H1 (cell line): Measurements from ENCODE around the gene CDKN1B. TPM values are rescaled to one million over a fixed set of nuclear protein-coding genes. Genes with fewer than 3 reads are reported as not detected.

ENCODE experiments used
- KDM1A ChIP-seq: fragments of 200-600, 300-600 bp; sonication (generic); IDR thresholded peaks from 2 replicates; pipeline ENCODE4 v1.7.1; 2016; ENCODE audit warnings: mild to moderate bottlenecking, low read length, borderline replicate concordance
- NANOG ChIP-seq: IDR thresholded peaks from 2 replicates; pipeline ENCODE4 v1.6.1; 2011; ENCODE audit warnings: low read length, low read depth, mild to moderate bottlenecking, inconsistent platforms; ENCODE audit not compliant: insufficient read depth, poor library complexity, severe bottlenecking
- RNF2 ChIP-seq: fragments of 200-900, 300-1000 bp; sonication (generic); IDR thresholded peaks from 2 replicates; pipeline ENCODE4 v1.7.1; 2016; ENCODE audit warnings: borderline replicate concordance, low read depth, mild to moderate bottlenecking, antibody characterized with exemption, low read length; ENCODE audit not compliant: poor library complexity, severe bottlenecking; ENCODE audit errors: missing control alignments
- SP2 ChIP-seq: IDR thresholded peaks from 2 replicates; pipeline ENCODE4 v1.6.1; 2012; ENCODE audit warnings: mild to moderate bottlenecking, low read length, inconsistent platforms
- polyA plus RNA-seq, 7 experiments: library from polyadenylated mRNA; depleted of rRNA in 3 of 7; stranded (reverse) in 5 of 7; unstranded in 2 of 7; fragments of >200 nt in 5 of 7; fragments of 200-250 nt in 2 of 7; gene quantifications; 1 replicate in 5 of 7; 2 replicates in 1 of 7; 4 replicates in 1 of 7; pipeline versions ENCODE4 v1.2.1 to v1.2.3, GENCODE V29; 2011 to 2013; ENCODE audit warnings: missing spikeins in 2 of 7, mixed read lengths in 2 of 7
- total RNA-seq: library from RNA; stranded (reverse); fragmentation: NEBNext Ultra II Directional; extraction: Animal tissue kit (Norgen Biotek cat#: 25700); gene quantifications from 2 replicates; pipeline ENCODE4 v1.2.1, GENCODE V29; 2021

Gene CDKN1B
- total and polyA plus RNA-seq, 2 of the 8 experiments (the other 6 are each of a cell fraction or from before 2014, with no cell fraction given): 6.5 to 27.2 TPM

GRCh38 chr12:12705838-12706520 lies 11.2 kb upstream of the CDKN1B start (continued):
- no peak for TF ChIP-seq SP2
- TF ChIP-seq RNF2: no peak
- TF ChIP-seq KDM1A: no peak
- TF ChIP-seq NANOG: no peak
